CD4-positive, alpha-beta T cell treated with Interleukin-10 for 1 hour (primary cell): ENCODE results near the gene PTCH2.
A peak's percentile ranks its signal among the peaks of the same experiment; 100 is the strongest.

ENCODE experiments used
- DNase-seq: peaks from one replicate; pipeline ENCODE4 v3.0.0-alpha.2; 2020

The PTCH2 gene, protein sequence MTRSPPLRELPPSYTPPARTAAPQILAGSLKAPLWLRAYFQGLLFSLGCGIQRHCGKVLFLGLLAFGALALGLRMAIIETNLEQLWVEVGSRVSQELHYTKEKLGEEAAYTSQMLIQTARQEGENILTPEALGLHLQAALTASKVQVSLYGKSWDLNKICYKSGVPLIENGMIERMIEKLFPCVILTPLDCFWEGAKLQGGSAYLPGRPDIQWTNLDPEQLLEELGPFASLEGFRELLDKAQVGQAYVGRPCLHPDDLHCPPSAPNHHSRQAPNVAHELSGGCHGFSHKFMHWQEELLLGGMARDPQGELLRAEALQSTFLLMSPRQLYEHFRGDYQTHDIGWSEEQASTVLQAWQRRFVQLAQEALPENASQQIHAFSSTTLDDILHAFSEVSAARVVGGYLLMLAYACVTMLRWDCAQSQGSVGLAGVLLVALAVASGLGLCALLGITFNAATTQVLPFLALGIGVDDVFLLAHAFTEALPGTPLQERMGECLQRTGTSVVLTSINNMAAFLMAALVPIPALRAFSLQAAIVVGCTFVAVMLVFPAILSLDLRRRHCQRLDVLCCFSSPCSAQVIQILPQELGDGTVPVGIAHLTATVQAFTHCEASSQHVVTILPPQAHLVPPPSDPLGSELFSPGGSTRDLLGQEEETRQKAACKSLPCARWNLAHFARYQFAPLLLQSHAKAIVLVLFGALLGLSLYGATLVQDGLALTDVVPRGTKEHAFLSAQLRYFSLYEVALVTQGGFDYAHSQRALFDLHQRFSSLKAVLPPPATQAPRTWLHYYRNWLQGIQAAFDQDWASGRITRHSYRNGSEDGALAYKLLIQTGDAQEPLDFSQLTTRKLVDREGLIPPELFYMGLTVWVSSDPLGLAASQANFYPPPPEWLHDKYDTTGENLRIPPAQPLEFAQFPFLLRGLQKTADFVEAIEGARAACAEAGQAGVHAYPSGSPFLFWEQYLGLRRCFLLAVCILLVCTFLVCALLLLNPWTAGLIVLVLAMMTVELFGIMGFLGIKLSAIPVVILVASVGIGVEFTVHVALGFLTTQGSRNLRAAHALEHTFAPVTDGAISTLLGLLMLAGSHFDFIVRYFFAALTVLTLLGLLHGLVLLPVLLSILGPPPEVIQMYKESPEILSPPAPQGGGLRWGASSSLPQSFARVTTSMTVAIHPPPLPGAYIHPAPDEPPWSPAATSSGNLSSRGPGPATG

DNA sequence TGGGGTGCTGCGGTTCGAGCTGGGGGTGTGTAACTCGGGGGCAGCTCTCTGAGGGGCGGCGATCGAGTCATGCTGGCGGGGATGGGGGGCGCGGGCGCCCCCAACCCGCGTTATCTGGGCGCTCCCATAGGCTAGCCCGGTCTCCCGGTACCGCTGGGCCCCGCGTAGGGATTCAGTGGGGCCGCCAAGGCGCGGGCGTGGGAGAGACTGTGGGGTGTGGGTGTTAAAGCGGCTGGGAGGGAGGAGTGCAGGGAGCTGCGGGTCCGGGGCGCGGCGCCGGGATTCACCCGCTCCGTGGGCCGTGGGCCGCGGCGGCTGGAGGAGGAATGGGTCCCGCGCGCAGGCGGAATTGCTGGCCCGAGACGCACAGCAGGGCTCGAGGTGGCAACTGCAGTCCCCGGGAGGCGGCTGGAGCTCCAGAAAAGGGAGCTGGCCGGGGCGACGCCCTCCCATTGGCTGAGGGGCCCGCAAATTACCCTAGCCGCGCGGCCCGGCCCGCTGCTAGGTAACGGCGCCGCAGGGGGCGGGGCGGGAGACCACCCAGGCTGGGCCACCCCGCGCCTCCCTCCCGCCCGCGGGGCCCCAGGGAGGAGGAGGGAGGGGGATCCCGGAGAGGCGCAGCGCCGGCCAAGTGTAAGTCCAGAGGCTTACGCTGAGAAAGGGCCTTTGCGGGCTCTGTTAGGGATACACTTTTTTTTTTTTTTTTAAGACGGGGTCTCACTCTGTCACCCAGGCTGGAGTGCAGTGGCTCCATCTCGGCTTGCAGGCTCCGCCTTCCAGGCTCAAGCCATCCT is at the start of gene PTCH2:
PTCH2 (minus strand) TSS at position 392 of the 794 bp plus-strand sequence; CDS start at position 71, 321 bp downstream.
- DNase-seq = peak; percentile 27

DNA sequence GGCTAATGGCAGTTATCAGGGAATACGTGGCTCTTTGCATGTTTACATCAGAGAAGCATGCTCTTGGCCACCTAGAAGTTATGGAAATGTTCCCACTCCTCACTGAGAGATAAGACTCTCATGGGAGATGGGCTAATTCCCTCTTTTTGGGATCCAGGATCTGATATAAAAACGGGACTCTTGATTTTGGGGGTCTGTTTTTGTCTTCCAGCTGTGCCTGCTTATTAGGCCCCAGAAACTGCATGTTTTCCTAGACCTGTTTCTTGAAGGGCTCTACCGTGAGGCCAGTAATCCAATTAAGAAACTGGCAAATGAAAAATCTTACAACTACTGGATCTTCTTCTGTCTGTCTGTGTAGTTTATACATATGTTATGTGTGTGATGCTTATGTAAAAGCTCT is 47.0 kb upstream of the PTCH2 start:
- no peak for DNase-seq

DNA sequence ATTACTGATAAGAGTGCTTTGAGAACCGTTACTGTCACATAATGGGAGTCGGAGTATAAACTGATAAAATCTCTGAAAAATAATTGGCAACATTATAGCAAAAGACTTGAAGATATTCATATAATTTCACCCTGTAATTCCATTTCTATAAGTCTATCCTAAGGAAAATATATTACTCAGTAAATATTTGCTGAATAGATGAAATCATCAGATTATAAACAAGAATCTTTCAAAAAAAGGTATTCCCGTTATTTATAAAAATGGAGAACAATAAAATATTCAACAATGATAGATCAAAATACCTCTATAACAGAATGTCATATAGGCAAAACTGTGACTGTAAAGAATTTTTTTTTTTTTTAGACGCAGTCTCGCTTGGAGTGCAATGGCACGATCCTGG is 42.4 kb upstream of the PTCH2 start:
- no peak for DNase-seq

DNA sequence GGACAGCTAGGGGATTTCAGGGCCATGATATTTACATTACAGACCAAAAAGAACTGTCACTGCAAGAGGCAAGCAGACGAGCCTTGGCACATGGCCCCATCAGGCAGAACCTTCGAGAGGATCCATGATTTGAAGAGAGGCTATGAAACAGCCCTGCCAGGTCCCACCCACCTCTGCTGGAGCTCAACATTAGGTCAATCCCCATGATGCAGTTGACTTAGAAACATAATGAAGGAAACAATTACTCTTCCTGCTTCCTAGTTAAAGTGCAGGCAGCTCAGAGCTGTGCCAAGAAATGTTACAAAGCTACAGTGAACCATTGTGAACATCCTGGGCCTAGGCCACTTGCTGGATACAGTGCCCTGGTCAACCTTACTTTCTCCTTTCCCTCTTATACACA is 41.7 kb upstream of the PTCH2 start:
- DNase-seq = no peak

DNA sequence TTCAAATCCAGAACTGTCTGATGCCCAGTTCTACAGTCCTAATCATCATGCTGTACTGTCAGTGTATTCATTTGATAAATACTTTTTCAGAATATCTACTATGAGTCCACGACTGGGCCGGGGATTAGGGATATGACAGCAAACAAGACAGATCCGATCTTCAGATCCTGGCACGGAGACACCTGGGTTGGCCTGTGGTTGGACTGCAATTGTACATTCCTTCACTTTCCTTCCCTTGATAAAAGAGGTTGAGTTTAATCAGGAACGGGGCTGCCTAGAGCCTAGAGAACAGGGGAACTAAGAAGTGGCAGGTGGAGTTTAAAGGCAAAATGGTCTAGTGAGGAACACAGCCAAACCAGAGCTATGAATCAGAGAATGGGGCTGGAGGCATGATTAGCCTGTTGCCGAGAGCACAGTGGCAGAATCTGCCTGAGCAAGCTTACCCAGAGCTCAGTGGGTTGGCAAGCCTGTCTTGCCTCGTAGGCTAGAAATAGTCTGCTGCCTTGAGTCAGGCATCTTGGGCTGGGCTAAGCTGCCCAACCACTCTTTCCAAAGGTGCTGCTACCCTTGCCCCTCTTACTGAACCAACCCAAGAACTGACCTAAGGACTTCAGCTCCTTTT is 38.1 kb upstream of the PTCH2 start:
- DNase-seq = no peak

DNA sequence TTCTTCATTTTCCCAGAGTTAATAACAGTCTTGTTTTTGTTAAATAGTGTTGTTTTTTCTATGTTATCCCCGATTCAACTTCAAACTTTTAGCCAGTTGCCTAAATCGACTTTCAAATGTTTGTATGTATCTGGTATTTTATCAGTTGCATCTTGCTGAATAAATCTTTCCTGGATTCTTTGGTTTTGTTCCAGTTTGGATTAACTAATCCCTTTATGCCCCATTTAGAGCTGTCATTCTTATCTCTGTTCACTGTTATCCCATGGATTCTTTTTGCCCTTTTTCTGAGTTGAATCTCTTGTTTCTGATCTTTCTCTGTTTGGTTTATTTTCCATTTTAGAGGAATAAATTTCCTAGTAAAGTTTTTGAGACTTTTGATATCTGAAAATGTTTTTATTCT is 31.1 kb upstream of the PTCH2 start:
- no peak for DNase-seq

DNA sequence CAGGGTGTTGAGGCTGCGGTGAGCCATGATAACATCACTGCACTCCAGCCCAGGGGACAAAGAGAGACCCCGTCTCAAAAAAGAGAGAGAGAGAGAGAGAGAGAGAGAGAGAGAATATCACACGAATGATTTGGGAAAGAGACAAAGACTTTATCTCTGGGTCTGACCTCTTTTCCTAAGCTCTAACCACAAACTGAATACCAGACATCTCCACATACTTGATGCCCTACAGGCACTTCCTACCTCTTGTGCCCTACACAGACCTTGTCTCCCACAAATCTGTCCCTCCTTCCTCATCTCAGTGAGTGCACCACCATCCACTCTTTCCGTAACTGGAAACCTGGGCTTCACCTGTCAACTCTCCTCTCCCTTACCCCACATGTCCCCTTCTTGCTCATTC is 27.0 kb upstream of the PTCH2 start:
- no peak for DNase-seq

DNA sequence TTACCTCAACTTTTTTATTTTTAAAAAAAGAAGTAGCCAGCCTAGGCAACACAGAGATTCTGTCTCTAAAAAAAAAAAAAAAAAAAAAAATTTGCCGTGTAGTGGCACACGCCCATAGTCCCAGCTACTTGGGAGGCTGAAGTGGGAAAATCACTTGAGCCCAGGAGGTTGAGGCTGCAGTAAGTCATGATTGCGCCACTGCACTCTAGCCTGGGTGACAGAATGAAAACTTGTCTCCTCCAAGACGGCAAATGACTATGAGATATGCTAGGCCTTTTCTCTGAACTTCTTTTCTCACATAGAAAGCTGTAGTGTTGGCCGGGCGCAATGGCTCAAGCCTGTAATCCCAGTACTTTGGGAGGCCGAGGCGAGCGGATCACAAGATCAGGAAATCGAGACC is 24.7 kb upstream of the PTCH2 start:
- no peak for DNase-seq

DNA sequence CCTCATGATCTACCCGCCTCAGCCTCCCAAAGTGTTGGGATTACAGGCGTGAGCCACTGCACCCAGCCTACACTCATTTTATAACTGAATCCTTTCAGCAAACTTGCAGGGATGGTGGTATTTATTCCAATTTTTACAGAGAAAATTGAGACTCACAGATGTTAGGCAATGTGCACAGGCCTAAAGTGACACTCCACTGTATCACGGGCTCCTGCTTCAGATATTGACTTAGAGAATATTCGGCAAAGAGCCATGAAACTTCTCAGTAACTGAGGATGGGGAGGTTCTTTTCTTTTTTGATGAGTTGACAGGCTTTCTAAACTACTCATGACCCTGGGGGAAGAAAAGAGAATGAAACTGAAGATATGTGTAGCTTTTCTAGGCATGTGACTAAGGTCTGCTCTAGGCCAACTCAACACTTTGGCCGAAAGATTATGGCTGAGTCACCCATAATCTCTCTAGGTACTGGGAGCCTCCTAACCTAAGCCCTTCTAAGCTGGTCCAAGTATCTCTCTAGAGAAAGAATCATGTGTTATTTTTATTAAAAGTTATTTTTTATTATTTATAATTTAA is 19.9 kb upstream of the PTCH2 start:
- no peak for DNase-seq

DNA sequence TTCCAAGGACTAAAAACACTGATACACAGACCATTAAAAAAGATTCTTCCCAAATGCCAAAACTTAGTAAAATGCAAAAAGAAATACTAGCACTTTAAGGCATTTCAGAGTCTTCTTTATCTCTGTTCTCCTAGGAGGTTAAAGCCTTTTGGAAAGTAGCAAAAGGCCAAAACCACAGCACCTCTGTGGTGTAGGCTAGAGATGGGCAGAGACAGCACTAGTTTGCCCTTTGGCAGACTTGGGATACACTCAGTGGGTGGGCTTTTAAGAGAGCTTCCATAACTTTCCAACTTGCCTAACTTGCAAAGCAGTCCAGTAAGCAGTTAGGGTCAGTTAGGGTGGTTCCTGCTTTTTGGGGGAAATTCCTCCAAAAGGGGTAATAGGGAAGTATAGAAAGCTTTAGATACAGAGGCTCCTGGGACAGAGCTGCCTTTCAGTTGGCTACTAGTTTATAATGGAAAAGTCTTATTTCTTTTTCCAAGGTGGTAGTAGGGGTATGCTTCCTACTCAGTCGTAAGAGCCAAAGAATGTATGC is 17.9 kb upstream of the PTCH2 start:
- DNase-seq = no peak

DNA sequence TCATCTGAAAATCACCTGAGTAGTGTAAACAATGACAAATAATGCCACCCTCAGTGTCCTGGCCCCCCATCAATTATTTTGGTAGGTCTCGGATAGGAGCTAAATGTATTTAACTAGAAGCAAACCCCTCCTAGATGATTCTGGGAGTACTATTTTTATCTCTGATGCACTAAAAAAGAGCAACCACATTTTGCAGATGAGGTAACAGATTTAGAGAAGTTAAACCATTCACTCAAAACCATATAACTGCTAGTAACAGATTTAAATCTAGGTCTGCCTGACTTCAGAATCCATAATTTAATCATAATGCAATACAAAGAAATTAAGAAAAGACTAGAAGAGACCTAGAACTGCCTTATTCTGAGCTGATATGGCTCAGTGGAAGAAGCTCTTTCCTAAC is 17.3 kb upstream of the PTCH2 start:
- no peak for DNase-seq

DNA sequence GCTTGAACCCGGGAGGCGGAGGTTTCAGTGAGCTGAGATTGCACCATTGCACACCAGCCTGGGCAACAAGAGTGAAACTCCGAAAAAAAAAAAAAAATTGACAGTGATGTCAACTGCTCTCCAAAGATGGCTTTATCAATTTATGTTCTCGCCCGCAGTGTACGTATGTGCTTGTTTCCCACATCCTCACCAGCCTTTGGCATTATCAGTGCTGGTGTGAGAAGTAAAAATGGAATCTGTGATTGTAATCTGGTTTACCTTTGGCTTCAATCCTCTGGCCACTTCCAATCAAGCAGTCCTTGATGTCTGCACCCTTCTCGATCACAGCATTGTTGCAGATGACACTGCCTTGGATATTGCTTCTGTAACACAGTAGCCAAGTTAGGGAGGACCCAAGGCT is 14.4 kb upstream of the PTCH2 start:
- no peak for DNase-seq

DNA sequence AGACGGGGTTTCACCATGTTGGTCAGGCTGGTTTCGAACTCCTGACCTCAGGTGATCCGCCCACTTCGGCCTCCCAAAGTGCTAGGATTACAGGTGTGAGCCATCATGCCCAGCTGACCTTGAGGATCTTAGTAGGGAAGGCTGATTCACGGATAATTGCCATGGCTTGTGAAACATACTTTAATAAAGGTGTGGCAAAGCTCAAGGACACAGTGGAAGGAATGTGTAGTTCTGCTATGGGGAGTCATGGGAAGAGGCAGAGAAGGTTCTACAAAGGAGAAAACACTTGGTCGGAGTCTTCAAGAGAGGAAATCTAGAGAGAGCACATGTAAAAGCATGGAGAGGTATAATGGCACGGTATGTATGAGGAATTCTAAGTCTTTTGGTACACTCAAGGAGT is 12.7 kb upstream of the PTCH2 start:
- DNase-seq = no peak

DNA sequence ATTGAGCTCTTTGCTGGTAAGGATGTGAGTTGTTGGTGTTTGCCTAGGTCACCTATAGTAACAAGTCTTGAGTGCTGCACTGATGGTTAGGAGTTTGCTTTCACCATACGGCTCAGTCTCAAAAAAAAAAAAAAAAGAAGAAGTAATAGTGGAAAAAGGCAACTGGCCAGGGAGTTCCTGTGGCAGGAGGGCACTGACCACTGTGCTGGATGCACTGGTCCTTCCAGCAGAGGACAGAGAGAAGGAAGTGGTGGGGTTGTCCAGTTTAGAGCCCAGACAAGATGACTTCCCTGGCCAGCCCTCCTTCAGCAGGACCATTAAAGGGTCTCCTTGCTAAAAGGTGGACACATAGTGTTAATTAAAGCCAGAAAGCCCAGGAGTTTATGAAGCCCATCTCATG is 11.9 kb upstream of the PTCH2 start:
- no peak for DNase-seq

DNA sequence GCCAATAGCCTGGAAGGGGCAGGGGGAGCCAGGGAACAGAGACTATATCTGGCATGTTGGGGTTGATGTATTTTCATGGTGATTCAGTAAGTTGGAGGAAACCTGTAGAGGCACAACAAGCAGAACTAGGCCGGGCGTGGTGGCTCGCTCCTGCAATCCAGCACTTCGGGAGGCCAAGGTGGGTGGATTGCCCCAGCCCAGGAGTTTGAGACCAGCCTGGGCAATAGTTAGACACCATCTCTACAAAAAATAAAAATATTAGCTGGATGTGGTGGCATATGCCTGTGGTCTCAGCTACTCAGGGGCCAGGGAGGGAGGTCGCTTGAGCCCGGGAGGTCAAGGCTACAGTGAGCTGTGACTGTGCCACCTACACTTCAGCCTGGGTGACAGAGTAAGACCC is 10.1 kb upstream of the PTCH2 start:
- DNase-seq = no peak

DNA sequence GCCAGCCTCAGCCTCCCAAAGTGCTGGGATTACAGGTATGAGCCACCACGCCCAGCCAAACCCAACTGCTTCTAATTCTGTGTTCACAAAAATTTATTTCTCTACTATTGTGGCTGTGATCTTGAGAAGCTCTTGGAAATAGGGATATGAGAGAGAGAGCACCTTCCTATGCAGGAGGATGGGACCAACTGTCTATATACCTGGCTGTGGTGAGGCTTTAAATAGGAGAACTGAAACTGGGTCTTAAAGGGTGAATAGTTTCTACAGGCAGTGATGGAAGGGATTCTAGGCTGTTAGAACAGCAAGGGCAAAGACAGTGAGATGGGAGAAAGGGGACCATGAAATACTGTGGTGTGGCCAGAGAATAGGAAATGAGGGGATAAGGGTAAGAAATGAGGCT is 8.3 kb upstream of the PTCH2 start:
- DNase-seq = no peak

DNA sequence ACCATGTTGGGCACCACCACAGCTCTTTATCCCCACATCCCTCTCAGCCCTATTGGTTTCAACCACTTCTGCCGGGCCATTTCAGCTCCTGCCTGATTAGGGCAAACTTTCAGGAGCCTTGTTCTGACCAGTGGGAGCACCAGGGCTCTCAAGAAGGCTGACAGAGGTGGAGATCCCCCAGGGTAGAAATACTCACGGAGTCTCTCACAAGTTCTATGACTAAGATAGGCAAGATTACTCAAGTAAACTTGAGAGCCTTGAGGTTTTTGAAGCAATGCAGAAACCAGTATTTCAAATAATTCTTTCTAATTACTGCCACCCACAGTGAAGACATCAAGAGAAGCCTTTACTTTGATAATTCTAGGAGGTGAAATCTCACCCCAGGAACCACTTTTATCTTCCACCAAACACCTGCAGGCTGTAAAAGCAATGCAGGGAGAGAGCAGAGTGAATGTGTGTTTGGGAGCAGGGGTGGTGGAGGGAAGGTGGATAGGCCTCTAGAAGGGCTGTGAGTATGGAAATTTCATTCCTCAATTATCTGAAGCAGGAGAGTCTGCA is 6.6 kb upstream of the PTCH2 start:
- no peak for DNase-seq

DNA sequence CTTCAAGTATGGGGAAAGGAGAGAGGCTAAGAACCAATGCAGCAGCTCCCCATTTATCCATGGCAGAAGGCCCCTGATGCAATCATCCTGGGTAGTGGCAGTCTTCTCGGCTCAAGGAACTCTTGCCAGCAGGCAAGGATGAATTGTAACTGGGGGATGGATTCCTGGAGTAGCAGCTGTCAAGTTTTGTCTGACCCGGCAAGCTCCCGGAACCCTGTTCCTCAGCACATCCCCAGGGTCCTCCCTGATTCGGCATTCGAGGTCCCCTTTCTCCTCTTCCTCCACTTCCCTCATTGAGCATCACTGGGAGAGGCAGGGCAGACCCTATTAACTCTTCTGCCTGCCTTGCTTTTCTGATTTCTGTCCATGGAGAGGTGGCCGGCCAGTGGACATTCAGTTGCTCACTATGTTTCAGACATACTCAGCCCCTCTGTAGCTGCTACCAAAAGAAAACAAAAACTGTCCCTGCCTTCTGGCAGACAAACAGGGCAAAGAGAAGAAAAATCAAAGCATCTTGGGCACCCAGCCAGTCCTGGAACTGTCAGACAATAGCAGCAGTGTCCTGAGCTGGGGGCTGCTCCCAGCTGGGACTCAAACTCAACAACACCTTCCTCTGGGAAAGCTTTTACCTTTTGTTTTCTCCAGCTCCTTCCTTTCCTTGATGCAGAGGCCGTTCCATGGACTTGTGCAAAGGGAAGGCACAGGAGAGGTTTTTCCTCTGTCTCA is 5.6 kb upstream of the PTCH2 start:
- DNase-seq = no peak

DNA sequence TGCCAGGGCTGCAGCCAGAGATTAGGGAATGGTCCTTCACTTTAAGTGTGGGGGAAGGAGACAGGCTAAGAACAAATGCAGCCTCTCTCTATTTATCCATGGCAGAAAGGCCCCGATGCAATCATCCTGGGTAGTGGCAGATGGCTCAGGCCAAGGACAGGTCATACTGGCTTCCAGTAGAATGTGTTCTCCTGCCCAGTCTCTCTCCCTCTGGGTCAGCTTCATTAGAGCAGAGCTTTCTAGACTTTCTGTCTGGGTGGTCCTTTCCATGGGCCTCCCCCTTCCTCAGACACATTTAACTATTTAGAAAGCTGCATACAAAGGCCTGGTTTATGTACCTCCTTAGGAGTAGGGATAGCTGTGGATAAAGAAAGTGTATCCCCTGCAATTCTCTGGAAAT is 4.8 kb upstream of the PTCH2 start:
- DNase-seq = no peak

DNA sequence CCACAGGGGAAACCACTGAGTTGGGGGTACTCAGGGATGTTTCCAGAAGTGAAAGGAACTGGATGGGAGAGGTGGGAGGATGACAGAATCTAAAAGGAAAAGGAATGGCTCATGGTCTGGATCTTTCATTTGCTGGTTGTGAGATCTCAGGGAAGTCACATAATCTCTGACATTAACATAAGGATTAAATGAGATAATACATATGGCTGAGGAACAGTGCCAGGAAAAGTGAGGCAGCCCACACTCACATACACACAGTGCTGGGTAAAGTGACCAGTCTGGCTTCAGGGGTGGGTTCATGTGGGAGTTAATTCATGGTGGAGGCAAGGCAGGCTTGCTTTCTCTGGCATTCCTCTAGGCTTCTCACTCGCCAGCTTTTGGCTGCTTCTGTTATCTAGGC is 3.9 kb upstream of the PTCH2 start:
- DNase-seq = no peak

DNA sequence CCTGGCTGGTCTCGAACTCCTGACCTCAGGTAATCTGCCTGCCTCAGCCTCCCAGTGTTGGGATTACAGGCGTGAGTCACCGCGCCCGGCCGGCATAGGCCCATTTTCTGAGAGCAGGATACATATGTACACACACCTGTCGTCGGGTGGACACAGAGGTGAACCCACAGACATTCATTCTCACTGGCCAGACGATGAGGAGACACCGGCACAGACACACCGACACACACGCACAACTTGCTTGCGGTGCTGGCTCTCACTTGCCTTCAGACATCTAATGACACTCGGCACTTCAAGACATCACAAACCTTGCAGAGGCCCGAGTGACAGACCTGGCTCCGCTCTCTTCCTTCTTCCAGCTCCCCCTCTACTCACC is 579 bp downstream of the PTCH2 start:
- DNase-seq = no peak
